ENCODE measurements around the gene CEP83. TPM values are rescaled to one million over a fixed set of nuclear protein-coding genes. Genes with fewer than 3 reads are reported as not detected.

The CEP83 gene
- total and polyA plus RNA-seq, 8 donors, result 2.6 to 44.4 (median 15.8) TPM

DNA sequence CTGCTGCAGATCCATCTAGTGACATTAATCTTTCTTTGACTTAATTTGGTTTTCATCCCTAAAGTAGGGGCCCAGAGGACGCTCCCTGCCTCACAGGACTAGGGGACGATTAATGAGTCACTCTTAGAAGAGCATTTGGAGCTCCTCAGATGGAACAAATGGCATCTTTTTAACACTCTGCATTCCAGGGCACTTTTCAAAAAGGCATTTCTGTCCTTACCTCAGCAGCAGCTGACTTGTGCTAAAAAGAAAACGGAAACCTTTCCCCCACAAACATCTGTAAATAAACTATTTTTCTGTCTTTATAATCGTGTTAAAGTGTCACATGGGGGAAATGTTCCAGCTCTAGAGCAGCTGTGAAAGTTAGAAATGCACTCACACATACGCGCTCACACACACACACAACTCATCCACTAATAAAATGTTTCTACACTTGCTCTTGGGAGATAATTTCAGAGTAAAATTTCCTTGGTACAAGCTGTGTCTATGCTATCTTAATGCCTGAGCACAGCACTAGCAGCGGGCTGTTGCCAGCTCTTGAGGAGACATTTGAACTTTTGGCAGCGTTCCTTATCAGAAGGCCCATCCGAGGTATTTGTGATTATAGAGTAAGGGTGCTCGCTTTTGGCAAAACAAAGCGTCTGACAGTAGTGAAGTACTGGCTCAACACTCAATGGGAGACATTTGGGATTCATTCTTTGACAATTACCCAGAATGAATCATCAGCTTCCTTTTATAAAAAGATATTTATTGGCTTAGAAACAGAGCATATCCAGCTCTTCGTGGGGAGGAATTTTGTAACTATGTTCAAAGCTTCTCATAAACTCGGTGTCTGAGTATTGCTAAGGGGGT lies 170.0 kb downstream of the CEP83 start:
- no peak for TF ChIP-seq POLR2A (IDR thresholded peaks at IDR 0.05)
- no peak for TF ChIP-seq EP300 (IDR thresholded peaks at IDR 0.05)
- no peak for TF ChIP-seq POLR2AphosphoS5 (IDR thresholded peaks at IDR 0.05)
- TF ChIP-seq, protein P1, sequence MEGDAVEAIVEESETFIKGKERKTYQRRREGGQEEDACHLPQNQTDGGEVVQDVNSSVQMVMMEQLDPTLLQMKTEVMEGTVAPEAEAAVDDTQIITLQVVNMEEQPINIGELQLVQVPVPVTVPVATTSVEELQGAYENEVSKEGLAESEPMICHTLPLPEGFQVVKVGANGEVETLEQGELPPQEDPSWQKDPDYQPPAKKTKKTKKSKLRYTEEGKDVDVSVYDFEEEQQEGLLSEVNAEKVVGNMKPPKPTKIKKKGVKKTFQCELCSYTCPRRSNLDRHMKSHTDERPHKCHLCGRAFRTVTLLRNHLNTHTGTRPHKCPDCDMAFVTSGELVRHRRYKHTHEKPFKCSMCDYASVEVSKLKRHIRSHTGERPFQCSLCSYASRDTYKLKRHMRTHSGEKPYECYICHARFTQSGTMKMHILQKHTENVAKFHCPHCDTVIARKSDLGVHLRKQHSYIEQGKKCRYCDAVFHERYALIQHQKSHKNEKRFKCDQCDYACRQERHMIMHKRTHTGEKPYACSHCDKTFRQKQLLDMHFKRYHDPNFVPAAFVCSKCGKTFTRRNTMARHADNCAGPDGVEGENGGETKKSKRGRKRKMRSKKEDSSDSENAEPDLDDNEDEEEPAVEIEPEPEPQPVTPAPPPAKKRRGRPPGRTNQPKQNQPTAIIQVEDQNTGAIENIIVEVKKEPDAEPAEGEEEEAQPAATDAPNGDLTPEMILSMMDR (IDR thresholded peaks at IDR 0.05), result no peak
- peak in 1 of 2 donors; percentile 49 for DNase-seq
- no peaks in the 10 kb centered on the region for H3K27me3 ChIP-seq
- peaks cover 0 to 37% (median 16%) of the 10 kb centered on the region in 4 donors for H3K4me1 ChIP-seq
- peaks cover 0 to 5% (median 2%) of the 10 kb centered on the region in 4 donors for H3K36me3 ChIP-seq
- intact Hi-C loops (cut with DNase I; ENCODE audit: low total_unique reads), result no loop called here
- peak overlapping the region in 3 of 5 donors; percentile 24 to 46 (median 33) for H3K27ac ChIP-seq
- WGBS, 5 donors, result 45 to 48% (median 46%) methylated on average over 13 of the region's 13 CpGs
- H3K4me3 ChIP-seq, result no peak overlapping the region
- no peaks in the 10 kb centered on the region for H3K9me3 ChIP-seq

- WGBS, 5 donors, result 71 to 92% (median 74%) methylated on average over 7 to 10 of the region's 10 CpGs
Measured at GRCh38 chr12:94287245-94287628, 172.4 kb downstream of the CEP83 start.

DNA sequence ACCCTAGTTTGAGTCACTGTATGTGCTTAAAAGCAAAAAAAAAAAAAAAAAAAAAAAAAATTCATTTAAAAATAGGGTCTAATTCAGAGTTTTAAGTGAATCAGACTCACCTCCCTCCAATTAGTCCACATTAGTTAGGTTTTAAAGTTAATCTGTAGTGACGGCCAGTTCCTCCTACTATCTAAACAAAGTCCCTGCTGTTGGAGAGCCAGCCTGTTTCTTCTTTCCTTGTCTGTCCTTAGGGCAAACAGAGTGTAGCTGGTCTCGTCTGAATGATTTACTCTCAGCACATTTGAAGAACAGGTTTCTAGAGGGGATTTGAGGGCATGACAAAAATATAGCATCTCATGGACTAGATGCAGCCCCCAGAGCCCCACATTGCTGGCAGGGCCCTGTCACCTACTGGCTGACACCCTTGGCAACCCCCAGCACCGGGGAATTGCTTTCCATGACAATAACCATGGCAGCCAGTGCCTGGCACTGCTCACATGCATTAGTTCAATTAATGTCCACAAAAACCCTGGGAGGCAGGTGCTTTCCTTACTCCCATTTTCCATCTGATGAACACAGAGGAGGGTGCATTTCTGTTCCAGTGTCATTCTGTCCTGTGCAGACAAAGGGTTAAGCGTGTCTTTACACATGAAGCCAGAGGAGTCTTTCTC lies 173.0 kb downstream of the CEP83 start:
- Histone ChIP-seq H3K27me3 (no peaks in the 10 kb centered on the region), H3K36me3 (peaks cover 0 to 5% (median 1%) of the 10 kb centered on the region in 4 donors), H3K4me3 (no peak overlapping the region), H3K27ac (no peak overlapping the region), H3K4me1 (peaks cover 0 to 44% (median 21%) of the 10 kb centered on the region in 4 donors), H3K9me3 (no peaks in the 10 kb centered on the region)
- WGBS, 5 donors, result 53 to 62% (median 57%) methylated on average over 4 of the region's 4 CpGs
- intact Hi-C loops (cut with DNase I; ENCODE audit: low total_unique reads), result no loop called here
- DNase-seq, result no peak
- no peak for TF ChIP-seq POLR2AphosphoS5 (IDR thresholded peaks at IDR 0.05)

More at GRCh38 chr12:94287245-94287628, 172.4 kb downstream of the CEP83 start:
- Histone ChIP-seq H3K9me3 (no peaks in the 10 kb centered on the region), H3K27ac (no peak overlapping the region), H3K36me3 (peaks cover 0 to 5% (median 1%) of the 10 kb centered on the region in 4 donors), H3K4me3 (no peak overlapping the region), H3K27me3 (no peaks in the 10 kb centered on the region), H3K4me1 (peaks cover 0 to 39% (median 21%) of the 10 kb centered on the region in 4 donors)
- intact Hi-C loops (cut with DNase I; ENCODE audit: low total_unique reads), result no loop called here
- no peak for DNase-seq
- TF ChIP-seq POLR2AphosphoS5 (IDR thresholded peaks at IDR 0.05), result no peak
- TF ChIP-seq, protein P1 (IDR thresholded peaks at IDR 0.05), result no peak
- no peak for TF ChIP-seq POLR2A (IDR thresholded peaks at IDR 0.05)
- TF ChIP-seq EP300 (IDR thresholded peaks at IDR 0.05), result no peak

GRCh38 chr12:94285943-94286582 lies 173.6 kb downstream of the CEP83 start:
- TF ChIP-seq, protein P1 (IDR thresholded peaks at IDR 0.05), result no peak
- TF ChIP-seq POLR2A (IDR thresholded peaks at IDR 0.05) (no peak), POLR2AphosphoS5 (IDR thresholded peaks at IDR 0.05) (no peak), EP300 (IDR thresholded peaks at IDR 0.05) (no peak)
- peaks cover 0 to 46% (median 21%) of the 10 kb centered on the region in 4 donors for H3K4me1 ChIP-seq
- DNase-seq, result no peak
- H3K27ac ChIP-seq, result no peak overlapping the region
- 68 to 77% (median 73%) methylated on average over 8 of the region's 8 CpGs for WGBS, 5 donors
- H3K9me3 ChIP-seq, result no peaks in the 10 kb centered on the region
- H3K36me3 ChIP-seq, result peaks cover 0 to 5% (median 1%) of the 10 kb centered on the region in 4 donors
- intact Hi-C loops (cut with DNase I; ENCODE audit: low total_unique reads), result no loop called here
- H3K4me3 ChIP-seq, result no peak overlapping the region
- no peaks in the 10 kb centered on the region for H3K27me3 ChIP-seq

Measured in stomach (tissue), 9 donors.